Measurements from ENCODE around the gene UPB1. TPM values are rescaled to one million over a fixed set of nuclear protein-coding genes. Genes with fewer than 3 reads are reported as not detected.

UPB1 gene
- total and polyA plus RNA-seq, 4 donors: 7.1 to 115 (median 58.8) TPM

- peaks cover 0 to 5% (median 2%) of the 10 kb centered on the region in 4 donors for H3K4me1 ChIP-seq (ENCODE audit: control insufficient read depth in 4 of 4, insufficient read depth in 4 of 4, low read length in 3 of 4)
- TF ChIP-seq JUND (IDR thresholded peaks at IDR 0.05): no peak
- TF ChIP-seq GABPA (IDR thresholded peaks at IDR 0.05 in 1 of 2, conservative IDR thresholded peaks at IDR 0.05 in 1 of 2): no peak
- TF ChIP-seq, protein P1, sequence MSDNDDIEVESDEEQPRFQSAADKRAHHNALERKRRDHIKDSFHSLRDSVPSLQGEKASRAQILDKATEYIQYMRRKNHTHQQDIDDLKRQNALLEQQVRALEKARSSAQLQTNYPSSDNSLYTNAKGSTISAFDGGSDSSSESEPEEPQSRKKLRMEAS (IDR thresholded peaks at IDR 0.05): no peak
- TF ChIP-seq SP1 (IDR thresholded peaks at IDR 0.05): no peak
- no peak for TF ChIP-seq TAF1 (conservative IDR thresholded peaks at IDR 0.05)
- TF ChIP-seq FOXA1 (IDR thresholded peaks at IDR 0.05): no peak
- TF ChIP-seq FOXA2 (IDR thresholded peaks at IDR 0.05): no peak
- no peak for TF ChIP-seq RAD21 (IDR thresholded peaks at IDR 0.05)
- TF ChIP-seq HNF4A (conservative IDR thresholded peaks at IDR 0.05): no peak
- TF ChIP-seq HNF4G (IDR thresholded peaks at IDR 0.05): no peak
- TF ChIP-seq RXRA (IDR thresholded peaks at IDR 0.05): no peak
- no peak for TF ChIP-seq ATF3 (IDR thresholded peaks at IDR 0.05)
- TF ChIP-seq REST (IDR thresholded peaks at IDR 0.05): no peak
- H3K27ac ChIP-seq (ENCODE audit: low read depth in 1 of 2, low read length in 2 of 2): no peak overlapping the region
- no peak overlapping the region for H3K4me3 ChIP-seq (ENCODE audit: low read depth in 1 of 3, low read length in 3 of 3)
- H3K9ac ChIP-seq (ENCODE audit: low read depth in 1 of 2, low read length in 2 of 2): no peak overlapping the region
- 82% methylated on average over 11 of the region's 11 CpGs for WGBS
- H3K9me3 ChIP-seq (ENCODE audit: control insufficient read depth in 4 of 4, low read length in 3 of 4): no peaks in the 10 kb centered on the region
- H3K27me3 ChIP-seq (ENCODE audit: control insufficient read depth in 4 of 4, insufficient read depth in 4 of 4, low read length in 3 of 4): no peaks in the 10 kb centered on the region
- DNase-seq (ENCODE audit: low spot score): no peak
- peaks cover 0 to 18% (median 14%) of the 10 kb centered on the region in 4 donors for H3K36me3 ChIP-seq (ENCODE audit: control insufficient read depth in 4 of 4, insufficient read depth in 3 of 4, low read depth in 1 of 4, low read length in 3 of 4)
Measured at GRCh38 chr22:24445481-24446259, 49.5 kb upstream of the UPB1 start.

DNA sequence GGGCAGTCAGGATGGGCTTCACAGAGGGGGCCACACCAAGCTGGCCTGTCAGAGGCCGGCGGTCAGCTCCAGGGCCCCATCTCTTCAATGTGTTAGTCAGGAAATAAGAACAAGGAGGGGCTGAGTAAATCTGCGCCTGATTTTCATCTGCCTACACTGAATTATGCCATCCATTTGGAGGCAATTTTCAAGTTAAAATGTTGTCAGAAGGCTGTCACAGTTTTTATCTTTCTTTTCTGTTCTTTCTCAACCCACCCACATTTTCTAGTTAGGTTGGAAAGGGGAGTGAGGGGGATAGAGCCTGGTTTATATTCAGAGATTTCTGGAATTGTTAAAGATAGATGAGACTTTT is 48.9 kb upstream of the UPB1 start:
- Histone ChIP-seq H3K4me1 (ENCODE audit: control insufficient read depth in 4 of 4, insufficient read depth in 4 of 4, low read length in 3 of 4) (peaks cover 0 to 5% (median 2%) of the 10 kb centered on the region in 4 donors), H3K36me3 (ENCODE audit: control insufficient read depth in 4 of 4, insufficient read depth in 3 of 4, low read depth in 1 of 4, low read length in 3 of 4) (peaks cover 0 to 12% (median 12%) of the 10 kb centered on the region in 4 donors), H3K27me3 (ENCODE audit: control insufficient read depth in 4 of 4, insufficient read depth in 4 of 4, low read length in 3 of 4) (no peaks in the 10 kb centered on the region), H3K9ac (ENCODE audit: low read depth in 1 of 2, low read length in 2 of 2) (no peak overlapping the region), H3K9me3 (ENCODE audit: control insufficient read depth in 4 of 4, low read length in 3 of 4) (no peaks in the 10 kb centered on the region), H3K4me3 (ENCODE audit: low read depth in 1 of 3, low read length in 3 of 3) (no peak overlapping the region), H3K27ac (ENCODE audit: low read depth in 1 of 2, low read length in 2 of 2) (no peak overlapping the region)
- no peak for DNase-seq (ENCODE audit: low spot score)
- no peak for TF ChIP-seq FOXA1 (IDR thresholded peaks at IDR 0.05)
- TF ChIP-seq HNF4G (IDR thresholded peaks at IDR 0.05): no peak
- no peak for TF ChIP-seq RAD21 (IDR thresholded peaks at IDR 0.05)
- TF ChIP-seq NR2F2 (IDR thresholded peaks at IDR 0.05): no peak
- TF ChIP-seq CTCF (IDR thresholded peaks at IDR 0.05; ENCODE audit: low read depth, low read length, missing input control): no peak
- TF ChIP-seq HNF4A (conservative IDR thresholded peaks at IDR 0.05): no peak
- TF ChIP-seq ZBTB33 (IDR thresholded peaks at IDR 0.05): no peak
- no peak for TF ChIP-seq GABPA (IDR thresholded peaks at IDR 0.05 in 1 of 2, conservative IDR thresholded peaks at IDR 0.05 in 1 of 2)
- no peak for TF ChIP-seq RXRA (IDR thresholded peaks at IDR 0.05)
- TF ChIP-seq REST (IDR thresholded peaks at IDR 0.05): no peak
- no peak for TF ChIP-seq ATF3 (IDR thresholded peaks at IDR 0.05)
- no peak for TF ChIP-seq SP1 (IDR thresholded peaks at IDR 0.05)
- TF ChIP-seq TAF1 (conservative IDR thresholded peaks at IDR 0.05): no peak
- TF ChIP-seq, protein P1 (IDR thresholded peaks at IDR 0.05): no peak
- WGBS: 92% methylated on average over 3 of the region's 3 CpGs

All from liver (tissue), 9 donors.